ENCODE data around the gene BRAF.

The BRAF gene

DNA sequence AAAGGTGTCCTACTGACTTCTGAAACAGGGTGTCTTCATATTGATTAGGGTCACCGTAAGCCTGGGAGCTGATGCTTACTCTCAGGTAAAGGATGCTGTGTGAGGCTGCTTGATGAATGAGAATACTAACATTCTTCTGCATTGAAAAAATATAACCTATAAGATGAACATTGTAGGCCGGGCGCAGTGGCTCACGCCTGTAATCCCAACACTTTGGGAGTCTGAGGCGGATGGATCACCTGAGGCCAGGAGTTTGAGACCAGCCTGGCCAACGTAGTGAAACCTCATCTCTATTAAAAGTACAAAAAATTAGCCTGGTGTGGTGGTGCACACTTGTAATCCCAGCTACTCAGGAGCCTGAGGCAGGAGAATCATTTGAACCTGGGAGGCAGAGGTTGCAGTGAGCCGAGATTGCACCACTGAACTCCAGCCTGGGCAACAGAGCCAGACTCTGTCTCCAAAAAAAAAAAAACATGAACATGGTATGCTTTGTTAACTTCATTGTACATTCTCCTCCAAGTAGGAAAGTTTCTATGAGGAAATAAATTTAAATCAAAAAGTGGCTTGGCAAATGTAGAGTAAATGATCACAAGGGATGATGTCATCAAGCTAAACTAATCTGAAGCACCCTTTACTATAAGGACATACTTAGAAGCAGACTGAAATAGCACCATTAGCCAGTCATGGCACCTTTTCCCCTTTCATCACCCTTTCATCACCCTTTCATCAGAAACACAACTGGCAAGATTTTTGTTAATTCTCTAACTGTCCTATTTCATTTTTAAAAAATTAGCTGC lies 1.5 kb upstream of the BRAF start:
- H3F3A ChIP-seq (ENCODE audit: insufficient read depth): peaks cover 5% of the 10 kb centered on the region; the same call in 1 of the 2 replicates
- no peaks in the 10 kb centered on the region for H3K36me3 ChIP-seq (ENCODE audit: low read length)
- no peaks in the 10 kb centered on the region for H3K9me3 ChIP-seq (ENCODE audit: insufficient read depth, low read length)
- H3K27ac ChIP-seq (ENCODE audit: low read depth, low read length): no peak overlapping the region
- no peak overlapping the region for H3K4me2 ChIP-seq (ENCODE audit: low read depth, low read length, poor library complexity, severe bottlenecking)
- H3K79me2 ChIP-seq (ENCODE audit: insufficient read depth, low read length): peaks cover 20% of the 10 kb centered on the region; the same call in 1 of the 2 replicates
- TF ChIP-seq EZH2phosphoT487 (conservative IDR thresholded peaks at IDR 0.05; ENCODE audit: low read length): no peak
- no peak overlapping the region for H2AFZ ChIP-seq (ENCODE audit: low read depth, low read length, severe bottlenecking)
- H3K9ac ChIP-seq (ENCODE audit: low read length): no peak overlapping the region
- no peaks in the 10 kb centered on the region for H3K9me2 ChIP-seq (replicated peaks; ENCODE audit: insufficient read depth, low read length)
- H4K20me1 ChIP-seq (ENCODE audit: low read depth, low read length): peaks cover 17% of the 10 kb centered on the region; the same call in 1 of the 2 replicates
- no peaks in the 10 kb centered on the region for H3K27me3 ChIP-seq (ENCODE audit: low read length)
- H3K4me3 ChIP-seq (ENCODE audit: insufficient read depth, low read length, poor library complexity, severe bottlenecking): no peak overlapping the region

DNA sequence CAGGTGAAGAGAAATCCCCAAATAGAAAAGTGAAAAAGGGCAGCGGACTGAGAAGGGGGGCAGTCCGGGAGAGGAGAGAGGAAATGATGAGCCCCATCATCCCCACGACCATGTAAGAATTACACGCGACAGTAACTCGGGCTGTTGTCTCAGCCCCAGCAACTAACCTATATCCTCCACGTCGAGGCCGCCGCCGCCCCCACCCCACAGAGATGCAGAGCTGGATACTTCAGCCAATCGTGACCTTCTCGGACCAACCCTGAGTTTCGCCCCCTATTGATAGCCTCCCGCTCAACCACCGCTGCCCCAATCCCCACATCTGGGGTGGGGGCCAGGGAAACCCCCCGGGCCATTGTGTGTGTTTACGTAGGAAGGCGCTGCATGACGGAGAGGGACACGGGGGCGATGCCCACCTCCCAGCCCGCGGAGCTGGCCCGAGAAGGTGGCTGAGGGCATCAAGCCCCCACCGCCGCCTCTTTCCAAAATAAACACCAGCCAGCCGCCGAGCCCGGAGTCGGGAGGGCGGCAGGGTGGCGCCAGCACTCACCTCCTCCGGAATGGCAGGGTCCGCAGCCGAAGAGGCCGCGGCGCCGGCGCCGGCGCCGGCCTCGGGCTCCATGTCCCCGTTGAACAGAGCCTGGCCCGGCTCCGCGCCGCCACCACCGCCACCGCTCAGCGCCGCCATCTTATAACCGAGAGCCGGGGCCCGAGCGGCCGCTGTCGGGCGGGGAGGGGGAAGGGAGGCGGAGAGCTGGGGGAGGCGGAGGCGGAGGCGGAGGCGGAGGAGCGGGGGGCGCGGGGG lies 509 bp downstream of the BRAF start:
- H3K9me3 ChIP-seq (ENCODE audit: insufficient read depth, low read length): no peaks in the 10 kb centered on the region
- peak overlapping the region; percentile 96 for H3K4me3 ChIP-seq (ENCODE audit: insufficient read depth, low read length, poor library complexity, severe bottlenecking)
- peak overlapping the region; percentile 36 for H3K27ac ChIP-seq (ENCODE audit: low read depth, low read length)
- peak overlapping the region; percentile 90 for H3K9ac ChIP-seq (ENCODE audit: low read length)
- peaks cover 5% of the 10 kb centered on the region; the same call in 1 of the 2 replicates for H3F3A ChIP-seq (ENCODE audit: insufficient read depth)
- no peaks in the 10 kb centered on the region for H3K27me3 ChIP-seq (ENCODE audit: low read length)
- H3K4me2 ChIP-seq (ENCODE audit: low read depth, low read length, poor library complexity, severe bottlenecking): peak overlapping the region; percentile 67
- H3K9me2 ChIP-seq (replicated peaks; ENCODE audit: insufficient read depth, low read length): no peaks in the 10 kb centered on the region
- TF ChIP-seq, protein P1, sequence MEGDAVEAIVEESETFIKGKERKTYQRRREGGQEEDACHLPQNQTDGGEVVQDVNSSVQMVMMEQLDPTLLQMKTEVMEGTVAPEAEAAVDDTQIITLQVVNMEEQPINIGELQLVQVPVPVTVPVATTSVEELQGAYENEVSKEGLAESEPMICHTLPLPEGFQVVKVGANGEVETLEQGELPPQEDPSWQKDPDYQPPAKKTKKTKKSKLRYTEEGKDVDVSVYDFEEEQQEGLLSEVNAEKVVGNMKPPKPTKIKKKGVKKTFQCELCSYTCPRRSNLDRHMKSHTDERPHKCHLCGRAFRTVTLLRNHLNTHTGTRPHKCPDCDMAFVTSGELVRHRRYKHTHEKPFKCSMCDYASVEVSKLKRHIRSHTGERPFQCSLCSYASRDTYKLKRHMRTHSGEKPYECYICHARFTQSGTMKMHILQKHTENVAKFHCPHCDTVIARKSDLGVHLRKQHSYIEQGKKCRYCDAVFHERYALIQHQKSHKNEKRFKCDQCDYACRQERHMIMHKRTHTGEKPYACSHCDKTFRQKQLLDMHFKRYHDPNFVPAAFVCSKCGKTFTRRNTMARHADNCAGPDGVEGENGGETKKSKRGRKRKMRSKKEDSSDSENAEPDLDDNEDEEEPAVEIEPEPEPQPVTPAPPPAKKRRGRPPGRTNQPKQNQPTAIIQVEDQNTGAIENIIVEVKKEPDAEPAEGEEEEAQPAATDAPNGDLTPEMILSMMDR (IDR thresholded peaks at IDR 0.05; ENCODE audit: insufficient read depth, low read length, poor library complexity, severe bottlenecking): peak; percentile 50
- TF ChIP-seq EZH2phosphoT487 (conservative IDR thresholded peaks at IDR 0.05; ENCODE audit: low read length): no peak
- no peaks in the 10 kb centered on the region for H3K36me3 ChIP-seq (ENCODE audit: low read length)
- peaks cover 17% of the 10 kb centered on the region; the same call in 1 of the 2 replicates for H4K20me1 ChIP-seq (ENCODE audit: low read depth, low read length)
- peaks cover 40% of the 10 kb centered on the region for H3K79me2 ChIP-seq (ENCODE audit: insufficient read depth, low read length)
- peak overlapping the region; percentile 97 for H2AFZ ChIP-seq (ENCODE audit: low read depth, low read length, severe bottlenecking)

DNA sequence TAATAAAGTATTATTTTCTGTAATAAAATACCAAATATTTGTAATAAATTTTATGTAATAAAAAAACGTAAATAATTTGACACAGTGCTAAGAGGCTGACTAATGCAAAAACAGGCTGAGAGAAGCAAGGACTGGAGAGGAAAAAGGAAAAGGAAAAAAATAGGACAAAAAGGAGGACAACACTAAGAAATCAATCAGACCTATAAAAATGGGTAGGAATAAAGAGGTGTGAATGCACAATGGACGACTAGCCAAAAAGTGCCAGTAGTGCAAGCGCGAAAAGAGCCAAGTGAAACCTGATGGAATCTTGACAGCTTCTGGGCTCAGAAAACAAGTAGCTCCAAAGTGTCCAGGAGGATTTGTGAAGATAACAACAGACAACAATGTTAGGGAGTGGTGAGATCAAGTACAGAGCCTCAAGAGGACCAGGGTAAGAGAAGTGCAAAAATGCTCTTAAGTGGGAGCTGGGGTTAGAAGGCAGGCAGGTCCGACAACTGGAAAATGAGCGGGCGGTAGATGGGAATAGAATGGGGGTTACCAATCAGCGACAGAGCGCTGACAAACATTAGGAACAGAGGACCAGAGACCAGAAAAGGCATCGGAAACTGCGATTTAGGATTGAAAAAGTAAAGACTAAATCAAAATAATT lies 1.2 kb downstream of the BRAF start:
- Histone ChIP-seq H2AFZ (ENCODE audit: low read depth, low read length, severe bottlenecking) (peak overlapping the region; percentile 97), H3K9me3 (ENCODE audit: insufficient read depth, low read length) (no peaks in the 10 kb centered on the region), H3K9me2 (replicated peaks; ENCODE audit: insufficient read depth, low read length) (no peaks in the 10 kb centered on the region), H3K9ac (ENCODE audit: low read length) (peak overlapping the region; percentile 90), H3K79me2 (ENCODE audit: insufficient read depth, low read length) (peaks cover 45% of the 10 kb centered on the region), H3K27ac (ENCODE audit: low read depth, low read length) (no peak overlapping the region), H4K20me1 (ENCODE audit: low read depth, low read length) (peaks cover 17% of the 10 kb centered on the region; the same call in 1 of the 2 replicates), H3K27me3 (ENCODE audit: low read length) (no peaks in the 10 kb centered on the region), H3K36me3 (ENCODE audit: low read length) (no peaks in the 10 kb centered on the region), H3K4me2 (ENCODE audit: low read depth, low read length, poor library complexity, severe bottlenecking) (peak overlapping the region; percentile 67), H3K4me3 (ENCODE audit: insufficient read depth, low read length, poor library complexity, severe bottlenecking) (peak overlapping the region; percentile 96), H3F3A (ENCODE audit: insufficient read depth) (peaks cover 5% of the 10 kb centered on the region; the same call in 1 of the 2 replicates)
- TF ChIP-seq, protein P1 (IDR thresholded peaks at IDR 0.05; ENCODE audit: insufficient read depth, low read length, poor library complexity, severe bottlenecking): no peak
- TF ChIP-seq EZH2phosphoT487 (conservative IDR thresholded peaks at IDR 0.05; ENCODE audit: low read length): no peak

Data from SU-DHL-6 (cell line).